Measurements from ENCODE around the gene PLCXD3. TPM values are rescaled to one million over a fixed set of nuclear protein-coding genes. Genes with fewer than 3 reads are reported as not detected.

The PLCXD3 gene
- total RNA-seq, 1 experiment from 2014 or later = not detected

DNA sequence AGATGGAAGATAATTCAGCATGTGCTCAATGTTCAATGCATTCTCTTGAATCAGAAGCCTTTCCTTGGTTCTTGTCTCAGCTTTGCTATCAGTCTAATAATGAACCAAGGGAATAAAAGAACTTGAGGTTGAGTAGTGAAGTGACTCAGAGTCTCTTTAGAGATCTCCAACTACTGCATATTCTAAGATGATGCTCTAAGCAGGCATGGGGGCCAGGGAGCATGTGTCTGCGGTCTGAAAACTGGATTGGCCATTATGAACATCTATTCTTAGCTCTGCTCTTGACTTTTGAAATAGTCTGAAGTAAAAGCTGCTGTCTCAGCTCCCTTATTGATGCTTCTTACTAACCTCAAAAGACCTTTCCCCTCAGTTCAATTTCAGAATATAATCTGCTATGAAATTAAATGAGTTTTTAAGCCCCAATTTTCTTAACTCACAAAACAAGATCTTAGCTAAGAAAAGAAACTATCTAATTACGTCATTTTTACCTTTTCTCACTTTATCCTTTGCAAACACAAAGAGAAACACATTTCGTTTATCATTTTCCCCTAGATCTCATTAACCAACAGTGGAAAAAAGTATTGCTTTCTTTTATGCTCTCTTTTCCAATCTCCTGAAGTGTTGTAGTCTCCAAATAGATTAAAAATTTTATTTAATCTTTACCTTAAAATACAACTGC is 44.8 kb downstream of the PLCXD3 start:
- CTCF ChIA-PET = interaction anchor here (0.7 kb wide), 1 partner anchor 658 kb away, joined by 4 read pairs; no protein-coding TSS in a partner anchor
- no peak for DNase-seq (ENCODE audit: unreplicated experiment)

DNA sequence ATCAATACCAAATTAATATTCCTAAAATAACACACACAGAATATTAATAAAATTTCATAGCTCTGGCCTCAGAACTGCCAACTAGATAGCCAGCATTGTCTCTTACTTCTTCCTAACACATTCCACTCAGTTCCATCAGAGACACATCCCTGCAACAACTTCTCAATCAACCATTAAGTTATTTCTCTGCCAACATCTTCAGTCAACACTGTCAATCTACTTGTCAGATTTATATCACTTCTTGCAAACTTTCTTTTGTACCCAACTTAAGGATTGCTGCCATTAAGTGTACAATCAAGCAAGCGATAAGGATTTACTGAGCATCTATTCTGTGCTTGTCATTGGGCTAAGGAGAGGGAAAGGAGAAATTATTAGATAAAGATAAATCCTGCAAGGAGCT is 50.8 kb downstream of the PLCXD3 start:
- Mint-ChIP-seq H3K27me3 (ENCODE audit: insufficient read depth, unreplicated experiment) (peaks cover 10% of the 10 kb centered on the region), H3K9me3 (ENCODE audit: unreplicated experiment) (no peaks in the 10 kb centered on the region), H3K4me3 (ENCODE audit: unreplicated experiment) (no peak overlapping the region), H3K36me3 (ENCODE audit: insufficient read depth, unreplicated experiment) (no peaks in the 10 kb centered on the region), H3K4me1 (ENCODE audit: insufficient read depth, unreplicated experiment) (no peaks in the 10 kb centered on the region), H3K27ac (ENCODE audit: low read depth, unreplicated experiment) (no peak overlapping the region)
- CTCF ChIA-PET = no interaction called here
- no TSS peak for BruUV-seq (replicated peaks)
- TF ChIP-seq, protein P1, sequence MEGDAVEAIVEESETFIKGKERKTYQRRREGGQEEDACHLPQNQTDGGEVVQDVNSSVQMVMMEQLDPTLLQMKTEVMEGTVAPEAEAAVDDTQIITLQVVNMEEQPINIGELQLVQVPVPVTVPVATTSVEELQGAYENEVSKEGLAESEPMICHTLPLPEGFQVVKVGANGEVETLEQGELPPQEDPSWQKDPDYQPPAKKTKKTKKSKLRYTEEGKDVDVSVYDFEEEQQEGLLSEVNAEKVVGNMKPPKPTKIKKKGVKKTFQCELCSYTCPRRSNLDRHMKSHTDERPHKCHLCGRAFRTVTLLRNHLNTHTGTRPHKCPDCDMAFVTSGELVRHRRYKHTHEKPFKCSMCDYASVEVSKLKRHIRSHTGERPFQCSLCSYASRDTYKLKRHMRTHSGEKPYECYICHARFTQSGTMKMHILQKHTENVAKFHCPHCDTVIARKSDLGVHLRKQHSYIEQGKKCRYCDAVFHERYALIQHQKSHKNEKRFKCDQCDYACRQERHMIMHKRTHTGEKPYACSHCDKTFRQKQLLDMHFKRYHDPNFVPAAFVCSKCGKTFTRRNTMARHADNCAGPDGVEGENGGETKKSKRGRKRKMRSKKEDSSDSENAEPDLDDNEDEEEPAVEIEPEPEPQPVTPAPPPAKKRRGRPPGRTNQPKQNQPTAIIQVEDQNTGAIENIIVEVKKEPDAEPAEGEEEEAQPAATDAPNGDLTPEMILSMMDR (IDR thresholded peaks at IDR 0.05; ENCODE audit: unreplicated experiment) = no peak
- no peak for DNase-seq (ENCODE audit: unreplicated experiment)
- intact Hi-C loops (cut with micrococcal nuclease) = no loop called here
- POLR2A ChIA-PET = interaction anchor here (0.6 kb wide), 1 partner anchor 59 kb away, joined by 3 read pairs; no protein-coding TSS in a partner anchor

More for the DNA sequence above, 44.8 kb downstream of the PLCXD3 start:
- BruUV-seq (replicated peaks) = no TSS peak
- no peaks in the 10 kb centered on the region for H3K9me3 Mint-ChIP-seq (ENCODE audit: unreplicated experiment)
- no peak overlapping the region for H3K4me3 Mint-ChIP-seq (ENCODE audit: unreplicated experiment)
- intact Hi-C loops (cut with micrococcal nuclease) = no loop called here
- no peaks in the 10 kb centered on the region for H3K27me3 Mint-ChIP-seq (ENCODE audit: insufficient read depth, unreplicated experiment)
- POLR2A ChIA-PET = no interaction called here
- no peaks in the 10 kb centered on the region for H3K4me1 Mint-ChIP-seq (ENCODE audit: insufficient read depth, unreplicated experiment)
- no peaks in the 10 kb centered on the region for H3K36me3 Mint-ChIP-seq (ENCODE audit: insufficient read depth, unreplicated experiment)
- TF ChIP-seq, protein P1 (IDR thresholded peaks at IDR 0.05; ENCODE audit: unreplicated experiment) = no peak
- no peak overlapping the region for H3K27ac Mint-ChIP-seq (ENCODE audit: low read depth, unreplicated experiment)

- ChIA-PET POLR2A (no interaction called here), CTCF (interaction anchor here (0.9 kb wide), 1 partner anchor 191 kb away, joined by 3 read pairs; no protein-coding TSS in a partner anchor)
- no TSS peak for BruUV-seq (replicated peaks)
- Mint-ChIP-seq H3K9me3 (ENCODE audit: unreplicated experiment) (no peaks in the 10 kb centered on the region), H3K4me3 (ENCODE audit: unreplicated experiment) (no peak overlapping the region), H3K27ac (ENCODE audit: low read depth, unreplicated experiment) (no peak overlapping the region), H3K4me1 (ENCODE audit: insufficient read depth, unreplicated experiment) (no peaks in the 10 kb centered on the region), H3K36me3 (ENCODE audit: insufficient read depth, unreplicated experiment) (no peaks in the 10 kb centered on the region), H3K27me3 (ENCODE audit: insufficient read depth, unreplicated experiment) (peaks cover 10% of the 10 kb centered on the region)
- TF ChIP-seq, protein P1 (IDR thresholded peaks at IDR 0.05; ENCODE audit: unreplicated experiment) = no peak
- DNase-seq (ENCODE audit: unreplicated experiment) = no peak
- intact Hi-C loops (cut with micrococcal nuclease) = no loop called here
Measured at GRCh38 chr5:41457094-41457493, 53.3 kb downstream of the PLCXD3 start.

- Mint-ChIP-seq H3K4me1 (ENCODE audit: insufficient read depth, unreplicated experiment) (no peaks in the 10 kb centered on the region), H3K4me3 (ENCODE audit: unreplicated experiment) (no peak overlapping the region), H3K27ac (ENCODE audit: low read depth, unreplicated experiment) (no peak overlapping the region), H3K36me3 (ENCODE audit: insufficient read depth, unreplicated experiment) (no peaks in the 10 kb centered on the region), H3K27me3 (ENCODE audit: insufficient read depth, unreplicated experiment) (no peaks in the 10 kb centered on the region), H3K9me3 (ENCODE audit: unreplicated experiment) (no peaks in the 10 kb centered on the region)
- DNase-seq (ENCODE audit: unreplicated experiment) = no peak
- TF ChIP-seq, protein P1 (IDR thresholded peaks at IDR 0.05; ENCODE audit: unreplicated experiment) = no peak
- intact Hi-C loops (cut with micrococcal nuclease) = no loop called here
- no TSS peak for BruUV-seq (replicated peaks)
- ChIA-PET CTCF (no interaction called here), POLR2A (no interaction called here)
Measured at GRCh38 chr5:41452506-41452905, 57.9 kb downstream of the PLCXD3 start.

Measured in MCF 10A (cell line).